ENCODE results near the gene WWC2. TPM values are rescaled to one million over a fixed set of nuclear protein-coding genes. Genes with fewer than 3 reads are reported as not detected.

WWC2 gene
- total and polyA plus RNA-seq, 2 experiments from 2014 or later = 19.3 to 24.7 TPM

GRCh38 chr4:183200453-183200852 is 101.4 kb downstream of the WWC2 start:
- H3K4me1 ChIP-seq (ENCODE audit: insufficient read depth) = no peaks in the 10 kb centered on the region
- no peaks in the 10 kb centered on the region for H3K9me2 ChIP-seq (replicated peaks; ENCODE audit: insufficient read depth)
- H2AFZ ChIP-seq = no peak overlapping the region
- H4K20me1 ChIP-seq (ENCODE audit: insufficient read depth, poor library complexity, severe bottlenecking) = no peaks in the 10 kb centered on the region
- no peaks in the 10 kb centered on the region for H3K9me3 ChIP-seq (ENCODE audit: low read depth)
- H3K79me2 ChIP-seq = peaks cover 7% of the 10 kb centered on the region
- no peak overlapping the region for H3K27ac ChIP-seq
- DNase-seq (ENCODE audit: low spot score) = no peak
- no peaks in the 10 kb centered on the region for H3K36me3 ChIP-seq (replicated peaks; ENCODE audit: insufficient read depth, low read depth)
- H3K4me3 ChIP-seq = no peak overlapping the region
- WGBS (ENCODE audit: low lambda C conversion rate, missing lambda C conversion rate) = 71% methylated on average over 4 of the region's 4 CpGs
- H3K4me2 ChIP-seq = no peak overlapping the region
- no peaks in the 10 kb centered on the region for H3K27me3 ChIP-seq
- TF ChIP-seq, protein P1, sequence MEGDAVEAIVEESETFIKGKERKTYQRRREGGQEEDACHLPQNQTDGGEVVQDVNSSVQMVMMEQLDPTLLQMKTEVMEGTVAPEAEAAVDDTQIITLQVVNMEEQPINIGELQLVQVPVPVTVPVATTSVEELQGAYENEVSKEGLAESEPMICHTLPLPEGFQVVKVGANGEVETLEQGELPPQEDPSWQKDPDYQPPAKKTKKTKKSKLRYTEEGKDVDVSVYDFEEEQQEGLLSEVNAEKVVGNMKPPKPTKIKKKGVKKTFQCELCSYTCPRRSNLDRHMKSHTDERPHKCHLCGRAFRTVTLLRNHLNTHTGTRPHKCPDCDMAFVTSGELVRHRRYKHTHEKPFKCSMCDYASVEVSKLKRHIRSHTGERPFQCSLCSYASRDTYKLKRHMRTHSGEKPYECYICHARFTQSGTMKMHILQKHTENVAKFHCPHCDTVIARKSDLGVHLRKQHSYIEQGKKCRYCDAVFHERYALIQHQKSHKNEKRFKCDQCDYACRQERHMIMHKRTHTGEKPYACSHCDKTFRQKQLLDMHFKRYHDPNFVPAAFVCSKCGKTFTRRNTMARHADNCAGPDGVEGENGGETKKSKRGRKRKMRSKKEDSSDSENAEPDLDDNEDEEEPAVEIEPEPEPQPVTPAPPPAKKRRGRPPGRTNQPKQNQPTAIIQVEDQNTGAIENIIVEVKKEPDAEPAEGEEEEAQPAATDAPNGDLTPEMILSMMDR (IDR thresholded peaks at IDR 0.05; ENCODE audit: poor library complexity) = no peak
- no peak for TF ChIP-seq EZH2phosphoT487 (IDR thresholded peaks at IDR 0.05; ENCODE audit: low read depth, severe bottlenecking, unreplicated experiment)
- TF ChIP-seq EZH2 (IDR thresholded peaks at IDR 0.05; ENCODE audit: borderline replicate concordance) = no peak

DNA sequence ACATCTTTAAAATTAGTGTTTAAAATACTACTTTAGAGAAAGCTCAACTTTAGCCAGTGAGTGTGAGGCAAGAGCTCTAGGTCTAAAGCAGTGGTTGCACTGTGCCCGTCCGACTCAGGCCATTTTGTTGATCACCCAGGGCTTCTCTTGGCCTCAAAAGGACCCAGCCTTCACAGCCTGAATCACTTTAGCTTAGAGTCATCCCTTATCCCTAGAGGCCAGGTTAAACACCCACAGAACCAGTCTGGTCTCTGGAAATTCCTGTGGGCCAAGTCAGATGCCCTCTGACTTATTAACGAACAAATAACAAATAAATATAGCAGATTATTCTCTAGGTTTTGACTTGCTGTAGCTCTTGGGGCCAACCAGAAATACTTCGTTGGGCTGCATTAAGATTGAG is 102.3 kb downstream of the WWC2 start:
- Histone ChIP-seq H3K36me3 (replicated peaks; ENCODE audit: insufficient read depth, low read depth) (no peaks in the 10 kb centered on the region), H3K27me3 (no peaks in the 10 kb centered on the region), H3K27ac (no peak overlapping the region), H3K4me2 (no peak overlapping the region), H3K4me1 (ENCODE audit: insufficient read depth) (no peaks in the 10 kb centered on the region), H3K79me2 (peaks cover 7% of the 10 kb centered on the region), H3K9me2 (replicated peaks; ENCODE audit: insufficient read depth) (no peaks in the 10 kb centered on the region), H4K20me1 (ENCODE audit: insufficient read depth, poor library complexity, severe bottlenecking) (no peaks in the 10 kb centered on the region), H2AFZ (no peak overlapping the region), H3K4me3 (no peak overlapping the region), H3K9me3 (ENCODE audit: low read depth) (no peaks in the 10 kb centered on the region)
- DNase-seq (ENCODE audit: low spot score) = no peak
- WGBS (ENCODE audit: low lambda C conversion rate, missing lambda C conversion rate) = 82% methylated on average over 4 of the region's 4 CpGs
- TF ChIP-seq EZH2 (IDR thresholded peaks at IDR 0.05; ENCODE audit: borderline replicate concordance) = no peak
- TF ChIP-seq EZH2phosphoT487 (IDR thresholded peaks at IDR 0.05; ENCODE audit: low read depth, severe bottlenecking, unreplicated experiment) = no peak
- TF ChIP-seq, protein P1 (IDR thresholded peaks at IDR 0.05; ENCODE audit: poor library complexity) = no peak

DNA sequence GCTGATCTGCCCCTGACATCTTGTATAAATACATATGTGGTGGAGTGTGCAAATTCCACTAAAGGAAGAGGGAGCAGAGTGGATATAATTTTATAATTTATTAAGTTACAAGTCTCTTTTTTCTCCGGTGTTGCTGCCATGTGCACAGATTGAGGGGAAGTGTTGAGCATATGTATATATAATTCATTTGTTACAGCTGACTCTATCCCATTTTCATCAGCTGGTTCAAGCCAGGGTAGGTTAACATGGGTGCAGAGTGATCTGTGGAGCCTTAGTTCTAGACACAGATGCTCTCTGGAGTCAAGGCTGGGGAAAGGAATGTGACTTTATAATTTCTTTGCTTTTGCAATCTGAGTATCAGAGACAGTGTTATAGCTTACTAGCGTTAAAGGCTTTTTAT is 103.5 kb downstream of the WWC2 start:
- 94% methylated on average over 2 of the region's 2 CpGs for WGBS (ENCODE audit: low lambda C conversion rate, missing lambda C conversion rate)
- H3K4me3 ChIP-seq = no peak overlapping the region
- no peak for TF ChIP-seq EZH2phosphoT487 (IDR thresholded peaks at IDR 0.05; ENCODE audit: low read depth, severe bottlenecking, unreplicated experiment)
- TF ChIP-seq EZH2 (IDR thresholded peaks at IDR 0.05; ENCODE audit: borderline replicate concordance) = no peak
- TF ChIP-seq, protein P1 (IDR thresholded peaks at IDR 0.05; ENCODE audit: poor library complexity) = no peak
- no peaks in the 10 kb centered on the region for H4K20me1 ChIP-seq (ENCODE audit: insufficient read depth, poor library complexity, severe bottlenecking)
- H3K9me3 ChIP-seq (ENCODE audit: low read depth) = no peaks in the 10 kb centered on the region
- H2AFZ ChIP-seq = no peak overlapping the region
- H3K9me2 ChIP-seq (replicated peaks; ENCODE audit: insufficient read depth) = no peaks in the 10 kb centered on the region
- H3K79me2 ChIP-seq = peaks cover 3% of the 10 kb centered on the region
- H3K4me2 ChIP-seq = no peak overlapping the region
- H3K27ac ChIP-seq = no peak overlapping the region
- H3K36me3 ChIP-seq (replicated peaks; ENCODE audit: insufficient read depth, low read depth) = no peaks in the 10 kb centered on the region
- H3K27me3 ChIP-seq = no peaks in the 10 kb centered on the region
- no peaks in the 10 kb centered on the region for H3K4me1 ChIP-seq (ENCODE audit: insufficient read depth)
- DNase-seq (ENCODE audit: low spot score) = no peak

GRCh38 chr4:183204793-183205192 is 105.7 kb downstream of the WWC2 start:
- Histone ChIP-seq H3K27ac (no peak overlapping the region), H3K36me3 (replicated peaks; ENCODE audit: insufficient read depth, low read depth) (no peaks in the 10 kb centered on the region), H3K27me3 (no peaks in the 10 kb centered on the region), H3K4me2 (no peak overlapping the region), H3K79me2 (peaks cover 3% of the 10 kb centered on the region), H3K4me3 (no peak overlapping the region), H2AFZ (no peak overlapping the region), H3K9me2 (replicated peaks; ENCODE audit: insufficient read depth) (no peaks in the 10 kb centered on the region), H4K20me1 (ENCODE audit: insufficient read depth, poor library complexity, severe bottlenecking) (no peaks in the 10 kb centered on the region), H3K4me1 (ENCODE audit: insufficient read depth) (no peaks in the 10 kb centered on the region), H3K9me3 (ENCODE audit: low read depth) (no peaks in the 10 kb centered on the region)
- WGBS (ENCODE audit: low lambda C conversion rate, missing lambda C conversion rate) = 96% methylated on average over 2 of the region's 2 CpGs
- no peak for TF ChIP-seq EZH2phosphoT487 (IDR thresholded peaks at IDR 0.05; ENCODE audit: low read depth, severe bottlenecking, unreplicated experiment)
- TF ChIP-seq, protein P1 (IDR thresholded peaks at IDR 0.05; ENCODE audit: poor library complexity) = no peak
- no peak for TF ChIP-seq EZH2 (IDR thresholded peaks at IDR 0.05; ENCODE audit: borderline replicate concordance)
- DNase-seq (ENCODE audit: low spot score) = no peak
